Activated CD4-positive, CD25-positive, alpha-beta regulatory T cell treated with anti-CD3 and anti-CD28 coated beads, Interleukin-2, amount 50 U/mL, for 24 hours (primary cell): ENCODE results near the gene OR9A4.
"Not testable (repeated sequence)": the region's sequence is repeated elsewhere in the genome, so short reads cannot be mapped to it uniquely, and the experiment has no call there.

Experiments used
- ATAC-seq, 2 donors: fragments of 150-1000 bp; cut with Tn5 transposase; one replicate each; pipeline ENCODE4 v1.10.0; 2021; ENCODE audit warnings: mild to moderate bottlenecking in 1 of 2, moderate library complexity in 1 of 2

OR9A4 gene, protein sequence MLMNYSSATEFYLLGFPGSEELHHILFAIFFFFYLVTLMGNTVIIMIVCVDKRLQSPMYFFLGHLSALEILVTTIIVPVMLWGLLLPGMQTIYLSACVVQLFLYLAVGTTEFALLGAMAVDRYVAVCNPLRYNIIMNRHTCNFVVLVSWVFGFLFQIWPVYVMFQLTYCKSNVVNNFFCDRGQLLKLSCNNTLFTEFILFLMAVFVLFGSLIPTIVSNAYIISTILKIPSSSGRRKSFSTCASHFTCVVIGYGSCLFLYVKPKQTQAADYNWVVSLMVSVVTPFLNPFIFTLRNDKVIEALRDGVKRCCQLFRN

DNA sequence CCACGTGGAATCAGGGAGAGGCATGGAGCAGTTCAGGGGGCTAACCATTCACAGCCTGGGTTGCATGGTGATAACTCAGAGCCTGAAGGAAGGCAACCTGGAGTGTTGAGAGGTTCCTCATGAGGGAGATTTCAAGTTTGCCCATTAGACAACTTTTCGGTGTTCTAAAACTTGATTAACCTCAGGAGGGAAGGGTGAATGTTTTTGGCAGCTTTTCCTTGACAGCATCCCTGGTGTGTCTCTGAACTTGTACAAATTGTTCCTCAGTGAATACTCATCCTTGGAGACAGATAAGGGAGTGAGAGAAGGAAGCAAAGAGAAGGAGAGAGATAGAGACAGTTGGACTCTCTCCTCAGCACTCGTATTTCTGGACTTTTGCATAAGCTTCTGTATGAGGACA is at the start of gene OR9A4:
OR9A4 (plus strand) TSS at position 301 of the 400 bp plus-strand sequence. CDS start 2,477 bp downstream, outside the sequence.
- ATAC-seq, result no peak

DNA sequence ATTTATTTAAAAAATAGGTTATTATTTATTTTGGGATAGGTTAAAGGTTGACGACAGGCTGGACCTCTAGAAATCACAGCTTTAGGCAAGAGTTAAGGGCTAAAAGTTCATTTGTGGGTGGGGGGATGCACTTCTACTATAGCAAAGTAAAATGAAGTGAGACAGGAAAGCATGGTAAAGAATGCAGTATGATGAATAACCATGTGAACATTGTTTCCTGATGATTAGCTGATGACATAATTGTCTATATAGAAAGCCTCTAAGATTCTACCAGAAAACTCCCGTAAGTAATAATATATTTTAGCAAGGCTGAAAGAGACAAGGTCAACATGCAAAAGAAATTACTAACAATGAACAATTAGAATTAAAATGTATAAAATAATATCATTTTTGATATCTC is 49.2 kb upstream of the OR9A4 start:
- no peak for ATAC-seq

DNA sequence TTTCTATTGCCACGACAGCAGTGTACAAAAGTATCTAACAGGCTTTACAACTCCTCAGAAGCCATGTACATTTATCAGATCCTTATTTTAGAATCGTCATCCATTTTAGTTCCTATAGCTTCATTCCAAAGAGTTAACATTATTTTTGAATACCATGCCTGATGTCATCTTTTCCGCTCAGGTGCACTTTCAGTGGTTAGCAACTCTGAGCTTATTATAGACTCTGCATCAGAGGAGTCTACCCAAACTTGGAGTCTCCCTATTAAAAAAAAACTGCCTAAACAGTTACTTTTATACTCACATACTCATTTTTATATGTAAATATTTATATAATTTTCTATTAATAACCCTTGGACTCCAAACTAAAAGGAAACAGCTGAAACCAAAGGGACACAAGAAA is 43.3 kb upstream of the OR9A4 start:
- no peak for ATAC-seq

DNA sequence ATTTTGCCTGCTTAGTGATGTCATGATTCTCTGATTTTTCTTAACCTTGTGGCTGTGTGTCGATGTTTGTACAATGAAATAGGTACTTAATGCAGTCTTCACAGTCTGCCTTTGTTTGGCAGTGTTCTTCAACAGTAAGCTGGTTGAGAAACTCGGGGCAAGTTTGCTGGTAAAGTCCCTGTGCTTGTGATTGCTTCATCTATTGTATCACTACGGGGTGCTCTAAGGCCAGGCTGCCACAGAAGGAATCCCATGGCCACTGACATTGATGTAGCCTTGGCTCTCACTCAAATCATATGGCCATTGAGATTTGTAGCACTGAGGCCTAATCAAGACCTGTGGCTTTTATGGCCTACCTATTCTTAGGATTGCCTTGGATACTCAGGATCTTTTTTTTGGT is 41.4 kb upstream of the OR9A4 start:
- no peak for ATAC-seq

DNA sequence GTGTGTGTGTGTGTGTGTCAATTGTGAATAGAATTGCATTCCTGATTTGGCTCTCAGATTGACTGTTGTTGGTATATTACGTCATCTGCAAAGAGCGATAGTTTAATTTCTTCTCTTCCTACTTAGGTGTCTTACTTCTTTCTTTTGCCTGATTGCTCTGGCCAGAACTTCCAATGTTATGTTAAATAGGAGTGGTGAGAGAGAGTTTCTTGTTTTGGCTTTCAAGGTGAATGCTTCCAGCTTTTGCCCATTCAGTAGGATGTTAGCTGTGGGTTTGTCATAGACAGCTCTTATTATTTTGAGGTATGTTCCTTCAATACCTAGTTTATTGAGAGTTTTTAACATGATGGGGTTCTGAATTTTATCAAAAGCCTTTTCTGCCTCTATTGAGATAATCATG is 40.7 kb upstream of the OR9A4 start:
- ATAC-seq, result no peak

DNA sequence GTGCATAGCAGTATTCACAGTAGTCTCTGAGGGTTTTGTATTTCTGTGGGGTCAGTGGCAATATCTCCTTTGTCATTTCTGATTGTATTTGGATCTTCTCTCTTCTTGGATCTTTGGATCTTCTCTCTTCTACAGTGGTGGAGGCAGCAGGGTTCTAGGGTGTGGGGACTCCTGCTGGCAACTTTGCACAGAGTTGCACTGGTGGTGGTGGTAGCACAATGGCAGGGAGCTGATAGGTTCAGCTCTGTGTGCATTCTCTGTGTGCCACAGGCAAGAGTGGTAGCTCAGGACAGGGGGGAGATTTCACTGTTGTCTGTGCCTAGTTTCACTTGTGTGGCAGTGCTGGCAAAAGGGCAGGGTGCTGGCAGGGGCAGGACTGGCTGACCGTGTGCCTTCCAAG is 39.8 kb upstream of the OR9A4 start:
- ATAC-seq, result no peak

DNA sequence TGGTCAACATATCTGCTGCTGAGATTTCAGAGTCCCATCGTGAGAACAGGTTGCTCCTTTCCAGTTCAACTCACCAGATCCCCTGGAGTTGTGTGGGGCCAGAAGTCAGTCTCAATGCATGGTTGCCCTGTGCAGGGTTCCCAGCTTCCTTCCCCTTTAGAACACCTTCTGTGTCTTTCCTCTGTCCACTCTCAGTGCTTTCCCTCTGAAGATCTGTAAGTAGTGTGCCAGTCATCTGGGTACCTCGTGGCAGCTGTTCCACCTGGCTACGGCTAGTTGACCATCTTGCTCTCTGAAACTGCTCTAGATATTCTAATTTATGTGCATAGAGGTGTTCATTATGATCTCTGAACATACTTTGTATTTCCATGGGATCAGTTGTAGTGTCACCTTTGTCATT is 38.8 kb upstream of the OR9A4 start:
- ATAC-seq, result no peak

DNA sequence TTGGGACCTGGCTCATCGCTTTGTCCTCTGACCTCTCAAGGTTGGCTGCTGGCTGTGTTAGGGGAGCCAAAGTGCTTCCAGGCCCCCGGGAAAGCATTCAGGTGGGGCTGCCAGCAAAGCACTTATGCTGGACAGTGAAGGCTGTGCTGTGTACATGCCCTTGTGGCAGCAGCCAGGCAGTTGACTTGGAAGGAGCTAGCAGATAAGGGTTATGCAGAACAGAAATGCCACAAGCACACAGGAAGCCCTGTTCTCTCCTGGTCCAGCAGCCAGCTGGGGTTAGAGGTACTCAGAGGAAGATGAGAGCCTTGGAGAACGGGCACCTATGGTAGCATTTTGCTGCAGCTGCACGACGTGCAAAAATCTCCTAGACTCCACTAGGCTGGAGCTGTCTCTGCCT is 35.2 kb upstream of the OR9A4 start:
- no peak for ATAC-seq

DNA sequence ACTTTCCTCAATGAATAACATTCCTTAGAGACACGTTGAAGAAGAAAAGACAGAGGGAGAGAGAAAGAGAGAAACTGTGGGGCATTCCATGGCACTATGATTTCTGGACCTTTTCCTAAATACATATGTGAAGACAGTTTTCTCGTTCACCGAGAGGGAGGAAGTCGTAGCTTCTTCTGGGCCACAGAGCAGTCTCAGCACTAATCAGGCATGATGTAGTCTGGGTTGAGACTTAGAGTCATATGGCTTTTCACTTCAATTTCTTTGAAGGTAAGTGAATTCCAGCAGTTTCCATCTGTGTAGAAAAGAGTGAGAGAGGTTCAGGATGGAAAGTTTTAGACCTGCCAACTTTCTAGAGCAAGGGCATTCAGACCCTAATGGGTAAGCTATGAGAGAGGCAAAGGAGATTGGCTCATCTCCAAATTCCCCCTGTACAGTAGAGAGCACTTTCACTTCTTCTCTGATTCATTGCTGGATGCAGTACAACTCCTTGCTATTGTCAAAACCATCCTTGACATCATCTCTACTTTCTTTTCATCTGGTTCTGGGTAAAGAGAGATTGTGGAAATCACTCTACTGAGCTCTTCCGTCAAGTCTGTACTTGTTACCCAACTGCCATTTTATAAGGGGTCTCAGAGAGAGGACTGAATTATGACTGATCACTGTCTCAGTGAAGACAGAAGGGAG is 31.5 kb upstream of the OR9A4 start:
- peak; percentile 38 to 41 for ATAC-seq

DNA sequence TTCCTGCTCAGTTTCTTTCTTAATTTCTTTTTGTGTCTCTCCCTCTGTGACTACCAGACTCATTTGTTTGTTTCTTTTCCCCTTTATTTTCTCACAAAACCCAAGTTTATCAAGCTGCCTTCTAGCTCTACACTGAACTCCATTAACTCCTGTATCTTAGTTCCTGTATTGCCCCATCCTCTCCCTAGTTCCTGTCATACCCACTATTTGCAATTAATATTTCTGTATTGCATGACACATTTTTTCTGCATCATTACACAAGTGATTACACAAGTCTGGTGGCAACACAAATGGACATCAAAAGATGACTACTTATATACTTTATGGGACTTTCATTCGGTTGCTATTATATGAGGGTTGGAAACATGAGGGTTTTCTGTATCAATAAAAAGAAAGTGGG is 26.9 kb upstream of the OR9A4 start:
- ATAC-seq, result no peak

DNA sequence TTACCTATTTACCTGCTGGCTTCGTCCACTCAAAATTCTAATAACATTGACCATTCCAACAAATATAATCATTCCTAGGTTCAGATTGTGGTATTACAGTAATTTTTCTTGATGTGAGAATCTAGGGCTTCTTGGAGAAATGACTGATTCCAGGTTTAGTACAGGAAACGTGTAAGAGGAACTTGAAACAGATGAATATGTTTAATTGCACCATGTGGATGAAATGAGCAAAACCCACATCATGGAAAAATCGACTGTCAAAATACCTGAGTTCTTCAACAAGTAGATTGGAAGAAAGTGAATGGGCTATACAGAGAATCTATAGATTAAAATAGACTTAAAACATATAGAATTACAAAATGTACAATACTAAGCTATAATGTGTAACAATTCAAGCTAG is 24.9 kb upstream of the OR9A4 start:
- no peak for ATAC-seq

DNA sequence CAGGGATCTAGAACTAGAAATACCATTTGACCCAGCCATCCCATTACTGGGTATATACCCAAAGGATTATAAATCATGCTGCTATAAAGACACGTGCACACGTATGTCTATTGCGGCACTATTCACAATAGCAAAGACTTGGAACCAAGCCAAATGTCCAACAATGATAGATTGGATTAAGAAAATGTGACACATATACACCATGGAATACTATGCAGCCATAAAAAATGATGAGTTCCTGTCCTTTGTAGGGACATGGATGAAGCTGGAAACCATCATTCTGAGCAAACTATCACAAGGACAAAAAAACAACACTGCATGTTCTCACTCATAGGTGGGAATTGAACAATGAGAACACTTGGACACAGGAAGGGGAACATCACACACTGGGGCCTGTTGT is 16.8 kb upstream of the OR9A4 start:
- ATAC-seq, result not testable (repeated sequence)

DNA sequence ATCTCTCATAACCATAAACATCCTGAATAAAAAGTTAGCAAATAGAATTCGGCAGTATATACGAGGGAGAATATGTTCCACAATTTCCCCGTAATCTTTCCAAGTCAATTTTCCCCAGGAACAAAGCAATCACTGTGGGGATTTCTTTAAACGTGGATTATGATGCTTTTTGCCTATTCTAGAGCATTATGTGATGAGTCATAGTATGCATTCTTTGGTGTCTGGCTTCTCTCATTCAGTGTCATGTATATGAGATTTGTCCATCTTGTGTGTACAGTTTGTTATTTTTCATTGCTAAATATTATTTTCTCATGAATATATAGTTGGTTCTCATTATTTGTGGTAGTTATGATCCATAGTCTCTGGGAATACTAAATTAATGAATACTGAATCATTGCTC is 9.9 kb upstream of the OR9A4 start:
- no peak for ATAC-seq

DNA sequence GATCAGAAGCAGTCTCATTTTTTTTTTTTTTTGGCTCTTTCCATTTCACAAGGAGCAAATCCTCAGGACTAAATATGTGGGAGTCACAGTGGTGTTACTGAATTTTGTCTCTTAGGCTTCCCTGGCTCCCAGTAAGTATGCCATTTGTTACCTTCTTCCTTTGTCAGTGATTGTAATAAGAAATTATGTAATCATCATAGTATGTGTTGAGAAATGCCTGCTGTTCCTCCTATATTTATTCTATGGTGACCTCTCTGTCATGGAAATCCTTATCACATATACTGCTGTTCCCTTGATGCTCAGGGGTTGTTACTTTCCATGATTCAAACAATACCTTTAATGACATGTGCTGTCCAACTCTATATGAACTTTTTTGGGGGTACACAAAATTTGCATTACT is 4.8 kb upstream of the OR9A4 start:
- no peak for ATAC-seq

DNA sequence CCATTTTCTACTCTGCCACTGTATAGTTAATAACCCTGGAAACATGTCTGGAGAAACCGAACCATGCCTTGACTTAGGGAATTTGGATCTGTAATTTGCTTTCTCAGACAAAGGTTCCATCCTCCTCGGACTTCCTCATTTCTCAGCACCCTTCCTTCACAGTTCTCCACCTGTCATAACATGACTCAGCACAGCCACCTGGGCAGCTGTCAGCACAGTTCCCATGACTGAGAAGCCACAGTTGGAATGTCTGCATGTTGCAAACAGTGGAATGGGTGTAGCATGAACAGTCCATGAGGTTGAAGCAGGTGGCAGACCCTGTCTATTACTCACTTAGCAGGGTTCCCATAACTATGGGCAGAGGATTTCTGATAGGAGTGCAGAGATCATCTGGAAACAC is 634 bp upstream of the OR9A4 start:
- ATAC-seq, result no peak

DNA sequence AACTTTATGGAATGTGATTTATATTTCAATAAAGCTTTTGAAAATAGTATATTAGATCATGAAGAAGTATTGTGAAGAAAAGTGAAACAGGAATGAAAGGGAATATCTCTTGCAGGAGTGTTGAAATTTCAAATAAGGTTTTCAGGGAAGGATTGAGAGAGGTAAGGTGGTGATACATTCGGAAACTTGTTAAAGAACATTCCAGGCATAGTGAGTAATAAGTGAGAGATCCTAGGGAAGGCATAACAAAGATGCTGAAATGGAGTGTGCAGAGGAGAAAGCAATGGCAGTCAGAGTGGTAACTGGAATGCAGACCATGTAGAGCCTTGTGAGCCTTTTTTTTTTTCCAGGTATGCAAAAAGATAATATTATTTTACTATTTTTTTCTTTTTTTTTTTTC is 4.1 kb downstream of the OR9A4 start:
- ATAC-seq, result no peak

DNA sequence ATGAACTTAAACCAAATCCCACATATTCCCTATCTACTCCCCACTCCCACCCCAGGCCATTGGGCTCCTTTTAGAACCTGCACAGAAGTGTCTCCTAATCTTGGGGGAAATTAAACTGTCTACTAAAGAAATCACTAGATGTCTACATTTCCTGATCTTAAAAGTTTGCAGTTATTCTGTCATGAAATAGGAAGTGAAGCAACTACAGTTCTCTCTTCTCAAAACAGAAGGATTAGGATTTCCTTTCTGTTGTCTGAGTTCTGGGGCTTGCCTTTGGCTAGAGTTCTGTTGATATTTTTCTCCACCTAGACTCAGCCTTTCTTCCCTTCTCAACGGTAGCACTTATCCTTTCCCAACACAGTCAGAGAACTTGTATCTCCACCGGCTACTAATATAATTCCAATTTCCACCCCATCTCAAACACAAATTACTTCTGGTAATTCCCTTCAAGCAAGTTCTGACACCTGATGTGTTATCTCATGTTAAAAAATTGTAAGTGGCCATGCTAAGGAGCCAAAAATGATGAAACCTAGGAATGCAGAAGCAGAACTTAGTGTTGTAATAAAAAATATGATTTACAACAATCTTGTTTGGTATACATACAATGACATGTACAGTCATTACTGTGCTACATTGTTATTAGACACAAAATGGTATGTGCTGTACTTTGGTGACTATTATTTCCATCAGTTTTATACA is 12.1 kb downstream of the OR9A4 start:
- no peak for ATAC-seq

DNA sequence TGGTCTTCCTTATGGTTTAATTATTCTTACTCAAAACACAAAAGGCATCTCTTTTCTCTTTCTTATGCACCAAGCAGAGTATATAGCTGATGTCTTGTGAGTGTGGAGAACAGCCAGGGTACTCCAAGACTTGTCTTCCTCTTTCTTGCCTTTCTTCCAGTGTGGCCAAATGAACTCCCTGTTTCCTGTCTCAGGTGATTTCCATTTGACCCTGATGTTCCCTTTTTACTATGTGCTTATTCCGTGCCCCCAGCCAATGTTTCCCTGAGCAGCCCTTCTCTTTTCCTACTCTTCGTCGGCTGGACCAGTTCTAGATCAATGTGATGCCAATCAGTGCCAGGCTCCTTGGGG is 12.6 kb downstream of the OR9A4 start:
- no peak for ATAC-seq

DNA sequence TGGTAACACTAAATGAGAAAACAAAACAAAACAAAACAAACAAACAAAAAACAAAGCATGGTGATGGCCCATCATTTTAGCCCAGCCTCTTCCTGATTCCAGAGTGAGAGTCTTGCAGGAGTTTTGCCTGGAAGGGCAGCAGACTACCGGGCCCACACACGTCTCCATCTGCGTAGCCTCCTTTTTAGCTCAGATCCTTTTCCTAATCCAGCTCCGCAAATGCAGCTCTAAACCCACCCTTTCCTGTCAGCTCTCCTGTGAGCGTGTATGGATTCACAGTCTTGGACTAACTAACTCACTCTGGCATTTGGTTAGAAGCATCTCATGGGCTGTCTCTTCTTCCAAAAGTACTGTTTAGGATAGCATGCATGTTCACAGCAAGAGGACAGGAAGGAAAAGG is 14.0 kb downstream of the OR9A4 start:
- no peak for ATAC-seq

DNA sequence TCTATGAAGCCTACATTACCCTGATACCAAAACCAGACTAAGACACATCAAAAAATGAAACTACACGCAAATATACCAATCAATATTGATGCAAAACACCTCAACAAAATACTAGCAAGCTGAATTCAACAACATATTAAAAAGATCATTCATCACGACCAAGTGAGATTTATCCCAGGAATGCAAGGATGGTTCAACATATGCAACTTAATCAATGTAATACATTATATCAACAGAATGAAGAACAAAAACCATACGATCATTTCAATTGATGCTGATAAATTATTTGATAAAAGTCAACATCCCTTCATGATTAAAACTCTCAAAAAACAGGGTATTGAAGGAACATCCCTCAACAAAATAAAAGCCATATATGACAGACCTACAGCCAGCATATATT is 24.9 kb downstream of the OR9A4 start:
- ATAC-seq, result no peak

DNA sequence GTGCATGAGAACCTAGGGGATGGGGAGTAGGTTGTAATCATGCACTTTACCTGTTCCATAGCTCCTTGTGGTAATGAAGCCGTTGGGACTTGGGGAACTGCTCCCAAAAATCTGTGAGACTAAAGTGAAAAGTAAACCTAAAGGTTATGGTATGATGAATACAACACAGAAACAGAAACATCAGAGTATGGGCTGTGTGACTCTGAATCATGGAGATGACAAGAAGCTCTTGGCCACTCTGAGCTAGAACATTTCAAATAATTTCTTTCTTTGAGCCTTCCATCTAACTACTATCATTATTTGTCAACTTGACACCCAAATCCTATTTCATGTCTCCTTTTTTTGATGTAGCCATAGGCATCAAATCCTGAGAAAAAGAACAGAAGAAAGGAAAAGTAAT is 27.6 kb downstream of the OR9A4 start:
- ATAC-seq, result no peak

DNA sequence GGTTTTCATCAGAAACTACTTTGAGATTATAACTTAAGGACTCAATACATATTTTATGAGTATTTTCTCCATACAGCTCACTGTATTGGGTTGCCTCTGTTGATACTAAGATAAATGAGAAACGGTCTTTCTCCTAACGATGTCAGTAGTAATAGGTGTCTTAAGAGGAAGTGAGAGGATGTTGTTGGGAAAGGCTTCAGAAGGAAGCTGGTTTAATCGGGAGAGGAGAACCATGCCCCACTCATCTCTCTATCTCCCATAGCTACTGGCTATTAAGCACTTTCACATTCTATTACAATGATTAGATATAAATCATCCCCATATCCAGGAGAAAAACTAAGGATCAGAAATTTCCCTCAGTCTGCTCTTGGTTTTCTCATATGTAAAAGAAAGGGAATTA is 28.6 kb downstream of the OR9A4 start:
- no peak for ATAC-seq

DNA sequence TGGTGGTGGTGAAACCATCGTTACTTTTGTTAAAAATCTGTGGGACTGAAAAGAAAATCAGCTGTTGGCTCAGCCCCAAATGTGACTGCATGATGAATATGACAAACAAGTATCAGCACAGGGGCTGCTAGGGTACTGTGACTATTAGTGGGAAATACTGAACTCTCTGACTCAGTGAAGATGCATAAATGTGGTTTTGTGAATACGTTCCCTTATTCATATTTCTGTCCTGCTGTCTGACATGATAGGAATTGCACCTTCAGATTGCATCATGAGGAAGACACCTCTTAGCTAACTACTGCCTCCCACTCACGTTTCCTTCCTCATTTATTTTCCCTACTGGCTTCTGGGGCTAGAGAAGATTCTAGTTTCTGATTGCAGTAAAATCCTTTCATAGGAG is 29.2 kb downstream of the OR9A4 start:
- peak; percentile 55 to 63 for ATAC-seq

DNA sequence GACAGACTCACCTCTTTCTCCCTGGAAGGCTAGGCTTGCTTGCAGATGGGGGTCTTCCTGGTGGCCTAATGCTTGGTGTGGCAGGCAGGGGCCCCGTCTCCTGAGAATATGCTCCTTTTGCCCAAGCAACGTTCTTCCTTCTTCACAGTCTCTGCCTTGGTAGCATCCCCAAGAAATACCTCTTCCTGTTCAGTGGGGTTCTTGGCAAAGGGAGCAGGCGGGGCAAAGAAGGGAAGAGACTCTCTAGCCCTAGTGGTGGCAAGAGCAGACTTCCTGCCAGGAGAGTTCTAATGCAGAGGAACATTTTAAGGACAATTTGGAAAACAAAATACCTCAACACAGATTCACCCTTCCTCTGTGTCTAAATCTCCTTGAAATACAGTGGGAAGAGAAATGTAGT is 30.6 kb downstream of the OR9A4 start, which contains the start of gene CLEC5A:
CLEC5A (minus strand) TSS at position 179 of the 400 bp plus-strand sequence. CDS start 682 bp downstream, outside the sequence.
- ATAC-seq, result no peak
